H7 (cell line): ENCODE results near the gene FAM120C. TPM values are rescaled to one million over a fixed set of nuclear protein-coding genes. Genes with fewer than 3 reads are reported as not detected.

Experiments used
- DNase-seq: peaks from one replicate; pipeline ENCODE4 v3.0.0; 2012
- H3K27me3 ChIP-seq: 2 replicates; pipeline ENCODE4 v1.6.0; 2011; ENCODE audit warnings: mild to moderate bottlenecking, low read length; ENCODE audit not compliant: control insufficient read depth, insufficient read depth
- H3K36me3 ChIP-seq: replicated peaks from 2 replicates; pipeline ENCODE4 v1.5.1; 2011; ENCODE audit warnings: low read length; ENCODE audit not compliant: control insufficient read depth, insufficient read depth
- H3K4me3 ChIP-seq: 2 replicates; pipeline ENCODE4 v1.5.1; 2011; ENCODE audit warnings: low read depth, mild to moderate bottlenecking, control low read depth, low read length, moderate library complexity; ENCODE audit not compliant: insufficient read depth
- total RNA-seq: library from RNA; depleted of rRNA; stranded (reverse); fragments of >200 nt; shearing (Covaris generic); gene quantifications from 2 replicates; pipeline ENCODE4 v1.2.3, GENCODE V29; 2014

Gene FAM120C
- total RNA-seq, 1 experiment from 2014 or later = 9.6 TPM

DNA sequence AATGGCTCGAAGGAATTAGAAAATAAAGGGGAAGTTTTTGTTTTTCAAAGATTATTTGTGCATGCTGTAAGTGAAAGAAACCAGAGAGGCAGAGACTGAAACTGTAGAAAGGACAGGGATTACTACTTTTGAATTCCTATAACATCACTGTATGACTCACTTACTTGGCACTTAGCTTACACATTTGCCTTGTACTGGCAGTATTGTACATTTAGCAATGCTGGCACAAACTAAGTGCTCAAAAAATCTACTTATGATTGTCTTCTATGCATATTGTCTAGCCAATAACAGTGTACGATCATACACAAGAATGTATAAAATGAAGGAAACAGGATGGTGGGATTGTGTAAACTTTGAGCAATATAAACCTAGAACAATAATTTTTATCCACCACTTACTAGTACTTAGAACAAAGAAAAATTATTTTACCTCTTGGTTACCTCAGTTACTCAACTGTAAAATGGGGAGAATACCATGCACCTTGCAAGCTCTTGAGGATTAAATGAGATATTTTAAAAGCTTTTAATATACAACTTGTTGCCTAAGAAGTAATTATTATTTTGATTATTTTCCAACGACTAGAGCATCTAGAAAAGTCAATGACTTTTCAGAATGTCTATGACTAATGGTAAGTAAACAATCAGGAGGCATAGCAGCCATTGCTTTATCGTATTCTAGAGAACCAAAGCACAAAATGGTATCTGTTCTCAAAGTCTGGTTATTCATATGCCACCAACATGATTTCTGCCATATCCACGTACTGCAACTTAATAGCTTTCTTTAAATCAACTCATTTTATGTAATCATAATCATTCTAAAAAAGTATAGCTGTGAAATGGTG lies 4.7 kb downstream of the FAM120C start:
- no peak for DNase-seq
- Histone ChIP-seq H3K27me3 (no peaks in the 10 kb centered on the region), H3K36me3 (no peaks in the 10 kb centered on the region; the same call in 1 of the 2 replicates), H3K4me3 (no peak overlapping the region)

DNA sequence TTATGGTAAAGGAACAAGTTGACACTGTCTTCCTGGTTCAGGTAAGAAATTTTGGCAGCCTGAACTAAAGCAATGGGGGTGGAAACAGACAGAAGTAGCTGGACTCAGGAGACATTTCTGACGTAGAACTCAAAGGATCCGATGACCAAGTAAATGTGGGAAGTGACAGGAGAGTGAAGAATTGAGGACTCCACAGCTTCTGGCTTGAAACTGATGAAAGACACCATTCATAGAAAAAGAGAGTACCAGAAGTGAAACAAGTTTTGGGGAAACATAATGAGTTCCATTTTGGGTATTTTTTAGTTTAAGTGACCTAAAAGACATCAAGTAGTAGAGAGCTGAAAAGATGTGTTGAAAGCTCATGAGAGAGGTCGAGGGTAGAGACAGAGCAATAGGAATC lies 5.7 kb downstream of the FAM120C start:
- no peaks in the 10 kb centered on the region for H3K27me3 ChIP-seq
- no peak overlapping the region for H3K4me3 ChIP-seq
- no peaks in the 10 kb centered on the region; the same call in 1 of the 2 replicates for H3K36me3 ChIP-seq
- DNase-seq = no peak

DNA sequence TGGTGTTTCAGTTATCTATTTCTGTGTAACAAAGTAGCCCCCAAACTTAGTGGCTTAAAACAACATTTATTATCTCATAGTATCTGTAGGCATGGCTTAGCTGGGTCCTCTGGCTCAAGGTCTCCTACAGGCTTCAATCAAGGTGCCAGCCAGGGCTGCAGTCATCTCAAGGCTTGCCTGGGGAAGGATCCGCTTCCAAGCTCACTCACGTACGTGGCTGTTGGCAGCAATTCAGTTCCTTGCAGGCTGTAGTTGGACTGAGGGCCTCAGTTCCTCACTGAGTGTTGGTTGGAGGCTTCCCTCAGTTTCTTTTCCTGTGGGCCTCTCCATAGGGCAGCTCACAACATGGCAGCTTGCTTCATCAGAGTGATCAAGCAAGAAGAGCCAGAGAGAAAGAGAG lies 9.3 kb downstream of the FAM120C start:
- no peak for DNase-seq

DNA sequence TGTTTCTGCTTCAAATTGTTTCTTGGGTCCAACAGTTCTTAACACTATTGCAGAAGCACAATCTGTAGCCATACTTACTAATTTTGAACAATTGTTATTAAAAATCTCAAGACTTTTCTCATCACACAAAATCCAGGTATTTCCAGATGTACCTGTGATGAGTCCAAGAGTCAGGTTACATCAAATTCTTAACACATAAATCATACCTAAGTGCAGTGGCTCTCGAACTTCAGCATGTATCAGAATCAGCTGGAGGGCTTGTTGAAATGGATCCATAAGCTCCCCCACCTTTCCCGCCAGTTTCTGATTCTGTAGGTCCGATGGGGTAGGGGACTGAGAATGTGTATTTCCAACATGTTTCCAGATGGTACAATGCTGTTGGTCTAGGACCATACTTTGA lies 10.6 kb downstream of the FAM120C start:
- no peak overlapping the region for H3K4me3 ChIP-seq
- no peaks in the 10 kb centered on the region; the same call in 1 of the 2 replicates for H3K36me3 ChIP-seq
- DNase-seq = no peak
- no peaks in the 10 kb centered on the region for H3K27me3 ChIP-seq

More for the DNA sequence above, 9.3 kb downstream of the FAM120C start:
- no peaks in the 10 kb centered on the region for H3K27me3 ChIP-seq
- no peaks in the 10 kb centered on the region; the same call in 1 of the 2 replicates for H3K36me3 ChIP-seq
- H3K4me3 ChIP-seq = no peak overlapping the region

DNA sequence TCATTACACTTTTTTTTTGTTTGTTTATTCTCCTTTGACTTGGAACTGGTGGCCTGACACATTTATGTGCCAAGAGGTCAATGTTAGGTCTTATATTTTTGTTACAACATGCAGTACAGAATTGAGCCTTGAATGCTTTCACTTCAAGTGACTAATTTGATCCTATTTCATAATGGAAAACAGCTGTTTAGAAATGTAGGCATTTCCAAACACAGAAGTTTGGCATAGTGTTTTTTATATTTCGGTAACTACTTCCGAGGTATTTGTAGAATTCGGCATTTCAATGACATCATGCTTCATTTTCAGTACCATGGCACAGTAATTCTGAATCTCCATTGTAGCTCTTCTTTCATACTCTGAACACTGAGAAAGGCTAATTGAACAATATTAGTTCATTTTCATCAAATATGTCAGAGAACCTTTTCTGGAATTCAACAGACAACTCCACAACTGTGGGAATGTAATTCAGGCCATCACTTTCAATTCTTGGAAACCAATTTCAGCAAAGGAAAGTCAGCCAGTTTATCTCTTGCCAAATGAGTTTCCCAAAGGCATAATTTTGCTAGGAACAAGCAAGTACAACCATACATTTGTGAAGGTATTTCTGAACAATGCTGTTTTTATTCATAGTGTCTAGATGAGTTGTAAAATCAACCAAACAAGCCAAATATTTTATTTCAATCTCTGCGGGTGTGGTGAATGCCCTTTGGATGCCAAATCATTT lies 11.4 kb downstream of the FAM120C start:
- no peaks in the 10 kb centered on the region; the same call in 1 of the 2 replicates for H3K36me3 ChIP-seq
- DNase-seq = no peak
- no peaks in the 10 kb centered on the region for H3K27me3 ChIP-seq
- H3K4me3 ChIP-seq = no peak overlapping the region

DNA sequence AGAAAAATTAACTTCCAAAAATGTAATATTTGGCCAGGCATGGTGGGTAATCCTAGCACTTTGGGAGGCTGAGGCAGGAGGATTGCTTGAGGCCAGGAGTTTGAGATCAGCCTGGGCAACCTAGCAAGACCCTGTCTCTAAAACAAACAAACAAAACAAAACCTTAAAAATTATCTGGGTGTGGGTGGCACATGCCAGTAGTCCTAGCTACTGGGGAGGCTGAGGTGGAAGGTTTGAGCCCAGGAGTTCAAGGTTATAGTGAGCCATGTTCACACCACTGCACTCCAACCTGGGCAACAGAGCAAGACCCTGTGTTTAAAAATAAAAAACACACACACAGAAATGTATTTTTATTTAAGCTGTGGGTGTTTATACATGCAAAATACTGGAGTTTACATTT lies 12.0 kb downstream of the FAM120C start:
- Histone ChIP-seq H3K36me3 (no peaks in the 10 kb centered on the region; the same call in 1 of the 2 replicates), H3K4me3 (no peak overlapping the region), H3K27me3 (no peaks in the 10 kb centered on the region)
- no peak for DNase-seq

DNA sequence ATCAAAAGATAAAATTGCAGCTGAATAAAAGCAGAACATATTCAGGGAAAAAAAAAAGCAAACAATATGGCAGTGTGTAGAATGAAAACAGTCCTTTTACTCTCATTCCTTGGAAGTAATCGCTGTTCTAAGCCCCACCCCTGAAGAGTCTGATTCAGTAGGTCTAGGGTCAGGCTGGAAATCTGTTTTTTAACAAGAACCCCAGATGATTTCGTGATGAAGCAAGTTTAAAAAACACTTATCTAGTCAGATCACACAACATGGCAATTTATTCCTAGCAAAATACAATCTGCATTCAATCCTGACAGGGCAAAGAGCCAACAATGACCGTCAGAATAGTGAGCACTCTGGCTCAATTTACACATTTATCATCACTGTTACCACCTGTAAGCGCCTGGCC lies 16.1 kb downstream of the FAM120C start:
- Histone ChIP-seq H3K27me3 (no peaks in the 10 kb centered on the region), H3K36me3 (no peaks in the 10 kb centered on the region), H3K4me3 (no peak overlapping the region)
- DNase-seq = no peak

DNA sequence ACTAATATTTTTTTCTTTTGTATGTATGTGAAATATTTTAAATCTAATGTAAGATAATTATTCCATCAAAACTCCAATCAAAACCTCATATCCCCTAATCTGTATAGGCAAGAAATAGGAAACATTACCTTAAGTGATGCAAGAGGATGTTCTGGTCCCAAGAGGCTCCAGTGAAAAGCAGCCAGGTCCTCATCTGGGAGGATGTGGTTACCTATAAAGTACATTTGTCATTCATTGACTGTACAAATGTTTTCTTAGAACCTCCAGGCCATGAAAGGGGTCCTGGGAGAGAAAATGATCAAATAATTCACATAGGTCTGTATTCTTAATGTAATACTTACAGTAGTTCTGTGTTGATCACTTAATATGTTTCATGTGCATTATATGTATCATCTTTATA lies 25.5 kb downstream of the FAM120C start:
- DNase-seq = no peak
- Histone ChIP-seq H3K27me3 (no peaks in the 10 kb centered on the region), H3K4me3 (no peak overlapping the region), H3K36me3 (no peaks in the 10 kb centered on the region)

DNA sequence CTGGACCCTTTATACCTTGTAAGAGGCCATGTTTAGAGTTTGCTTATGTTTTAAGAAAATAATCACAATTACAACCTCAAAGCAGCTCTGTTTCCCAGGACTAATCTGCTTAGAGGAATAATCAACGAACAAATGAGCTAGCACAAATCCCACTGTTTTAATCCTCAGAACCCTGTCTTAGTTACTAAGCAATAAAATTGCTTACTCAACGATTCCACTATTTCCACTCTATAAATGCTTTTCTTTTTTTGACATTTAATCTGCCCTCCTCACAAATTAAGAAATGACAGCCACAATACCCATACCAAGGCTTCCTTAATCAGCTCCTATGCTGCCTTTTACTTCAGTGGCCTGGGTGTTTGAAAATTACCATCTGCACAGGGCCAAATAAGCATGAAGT lies 48.8 kb downstream of the FAM120C start:
- Histone ChIP-seq H3K4me3 (no peak overlapping the region), H3K27me3 (no peaks in the 10 kb centered on the region), H3K36me3 (no peaks in the 10 kb centered on the region)
- DNase-seq = no peak

DNA sequence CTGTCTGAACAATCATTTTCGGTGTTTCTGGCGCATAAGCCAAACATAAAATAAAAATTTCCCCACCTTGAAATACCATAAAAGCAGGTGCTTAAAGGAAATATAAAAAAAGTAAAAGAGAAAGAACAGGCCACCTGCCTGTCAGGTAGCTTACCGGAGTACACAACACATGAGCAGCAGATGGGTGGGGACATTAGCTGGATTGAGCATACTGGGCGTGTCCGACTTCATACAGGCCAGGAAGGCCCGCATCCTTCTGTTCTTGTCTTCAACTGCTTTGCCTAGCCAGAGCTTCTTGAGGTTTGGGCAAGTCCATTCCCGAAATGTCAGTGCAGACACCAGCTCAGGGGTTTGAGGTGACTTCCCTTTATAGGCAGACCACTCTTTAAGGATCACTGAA lies 66.7 kb downstream of the FAM120C start:
- DNase-seq = no peak
- no peak overlapping the region for H3K4me3 ChIP-seq
- H3K36me3 ChIP-seq = no peaks in the 10 kb centered on the region
- H3K27me3 ChIP-seq = no peaks in the 10 kb centered on the region

DNA sequence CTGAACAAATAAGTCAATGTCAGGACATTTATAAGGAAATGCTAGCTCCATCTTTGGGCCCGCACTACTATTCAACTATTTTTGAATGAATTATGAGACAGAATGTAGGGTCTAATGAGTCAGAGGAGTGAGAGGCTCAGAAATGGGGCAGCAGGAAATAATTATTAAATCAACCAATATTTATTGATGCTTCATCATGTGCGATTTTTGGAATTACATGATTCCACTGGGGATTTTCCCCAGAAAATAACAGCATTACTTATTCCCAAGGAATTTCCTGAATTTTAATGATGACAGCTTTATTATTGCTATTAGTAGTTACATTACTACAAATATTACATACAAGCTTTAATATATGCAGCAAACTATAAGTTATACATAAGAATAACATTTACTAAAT lies 89.5 kb downstream of the FAM120C start:
- Histone ChIP-seq H3K4me3 (no peak overlapping the region), H3K27me3 (no peaks in the 10 kb centered on the region), H3K36me3 (no peaks in the 10 kb centered on the region)
- DNase-seq = no peak

DNA sequence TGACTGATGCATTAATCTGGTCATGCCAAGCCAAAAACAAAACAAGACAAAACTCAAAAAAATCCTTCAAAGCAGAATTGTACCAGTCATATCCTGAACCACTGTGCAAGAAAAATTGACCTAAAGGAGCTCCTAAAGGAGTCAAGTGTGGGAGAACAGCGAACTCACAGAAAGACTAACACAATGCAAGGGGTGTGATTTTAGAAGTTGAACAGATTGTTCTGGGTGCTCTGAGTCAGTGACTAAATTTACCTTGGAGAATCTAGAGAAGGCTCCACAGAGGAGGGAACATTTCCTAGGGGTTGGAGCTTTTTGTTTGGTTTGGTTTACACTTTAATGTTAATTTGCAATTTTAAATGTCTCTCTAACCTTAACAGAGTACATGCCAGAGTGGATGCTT lies 89.9 kb downstream of the FAM120C start:
- Histone ChIP-seq H3K27me3 (no peaks in the 10 kb centered on the region), H3K36me3 (no peaks in the 10 kb centered on the region), H3K4me3 (no peak overlapping the region)
- no peak for DNase-seq

DNA sequence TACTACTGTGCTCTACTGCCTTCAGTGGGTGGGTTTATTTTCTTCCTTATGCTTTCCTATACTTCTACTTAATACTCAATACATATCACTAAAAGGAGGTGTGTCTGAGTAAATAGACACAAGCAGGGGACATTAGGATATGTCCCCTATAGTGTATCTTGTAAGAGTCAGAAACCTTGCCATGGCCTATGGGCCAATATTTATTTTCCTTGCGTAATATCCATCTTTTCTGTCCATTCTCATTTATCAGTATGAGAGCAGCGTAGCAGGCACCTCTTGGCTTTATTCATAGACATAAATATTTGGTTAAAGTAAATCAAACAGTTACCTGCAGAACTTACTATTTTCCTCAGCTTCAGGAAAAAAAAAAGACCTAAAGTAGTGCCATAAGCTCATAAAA lies 92.2 kb downstream of the FAM120C start:
- no peaks in the 10 kb centered on the region for H3K36me3 ChIP-seq
- DNase-seq = no peak
- no peak overlapping the region for H3K4me3 ChIP-seq
- H3K27me3 ChIP-seq = no peaks in the 10 kb centered on the region

DNA sequence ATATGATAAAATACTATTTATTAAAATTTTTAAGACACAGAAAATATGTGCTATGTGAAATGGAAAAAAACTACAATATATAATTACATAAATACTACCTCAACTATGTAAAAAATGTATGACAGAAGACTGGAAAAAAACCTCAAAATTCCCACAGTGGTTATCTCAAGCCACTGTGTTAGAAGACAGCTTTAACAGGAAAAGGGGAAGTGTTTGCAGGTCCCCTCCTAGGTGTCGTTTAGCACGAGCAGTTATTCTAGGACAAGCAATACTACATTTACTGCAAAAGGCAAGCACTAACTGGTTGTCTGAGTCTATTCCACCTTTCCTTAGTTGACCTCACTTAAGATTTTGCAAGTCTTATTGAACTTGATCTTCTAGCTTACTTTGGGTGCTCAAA lies 93.9 kb downstream of the FAM120C start:
- Histone ChIP-seq H3K36me3 (no peaks in the 10 kb centered on the region), H3K27me3 (no peaks in the 10 kb centered on the region), H3K4me3 (no peak overlapping the region)
- no peak for DNase-seq

DNA sequence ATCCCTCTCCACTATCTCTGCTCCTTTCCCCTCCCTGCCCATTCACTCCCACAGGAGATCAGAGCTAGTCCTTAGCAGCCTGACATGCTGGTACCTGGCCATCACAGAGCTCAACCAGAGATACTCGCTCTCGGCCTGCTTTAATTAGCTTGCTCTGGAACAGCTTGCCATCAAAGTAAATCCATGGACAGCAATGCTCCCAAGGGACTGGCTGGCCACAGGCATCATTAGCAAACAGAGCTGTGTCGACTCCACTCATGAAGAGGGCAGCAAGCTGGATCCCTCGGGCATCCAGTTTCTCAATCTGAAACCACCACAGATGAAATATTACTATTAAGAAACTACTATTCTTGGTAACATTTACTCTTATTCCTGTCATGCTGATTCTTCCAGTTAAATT lies 95.4 kb downstream of the FAM120C start:
- no peak overlapping the region for H3K4me3 ChIP-seq
- no peak for DNase-seq

More for the DNA sequence above, 95.4 kb downstream of the FAM120C start:
- Histone ChIP-seq H3K36me3 (no peaks in the 10 kb centered on the region), H3K27me3 (no peaks in the 10 kb centered on the region)
